ENCODE results near the gene UVRAG. TPM values are rescaled to one million over a fixed set of nuclear protein-coding genes. Genes with fewer than 3 reads are reported as not detected.

The UVRAG gene
- total RNA-seq, 1 donor from 2014 or later = 103 TPM

GRCh38 chr11:76131142-76131541 is 316.1 kb downstream of the UVRAG start:
- TF ChIP-seq CTCF (IDR thresholded peaks at IDR 0.05) = no peak

GRCh38 chr11:76131671-76132631 is 316.9 kb downstream of the UVRAG start:
- Mint-ChIP-seq H3K9me3 (no peaks in the 10 kb centered on the region), H3K4me1 (peaks cover 2% of the 10 kb centered on the region), H3K27ac (peak overlapping the region; percentile 24), H3K27me3 (no peaks in the 10 kb centered on the region), H3K4me3 (no peak overlapping the region), H3K36me3 (ENCODE audit: low read depth) (peaks cover 72% of the 10 kb centered on the region)
- no peak for DNase-seq
- no peak for ATAC-seq (ENCODE audit: low read depth)
- intact Hi-C loops (cut with micrococcal nuclease) = no loop called here
- POLR2A ChIA-PET = no interaction called here
- TF ChIP-seq CTCF (IDR thresholded peaks at IDR 0.05) = no peak
- CTCF ChIA-PET = interaction anchor here (1.1 to 1.2 kb wide), 2 partner anchors 20 kb away, joined by 3 to 4 read pairs; no protein-coding TSS in a partner anchor

More at GRCh38 chr11:76131142-76131541, 316.1 kb downstream of the UVRAG start:
- H3K4me1 Mint-ChIP-seq = peaks cover 2% of the 10 kb centered on the region
- CTCF ChIA-PET = interaction anchor here (1.2 kb wide), 1 partner anchor 21 kb away, joined by 3 read pairs; no protein-coding TSS in a partner anchor
- intact Hi-C loops (cut with micrococcal nuclease) = no loop called here
- H3K36me3 Mint-ChIP-seq (ENCODE audit: low read depth) = peaks cover 78% of the 10 kb centered on the region
- H3K4me3 Mint-ChIP-seq = no peak overlapping the region
- no peaks in the 10 kb centered on the region for H3K27me3 Mint-ChIP-seq
- no peaks in the 10 kb centered on the region for H3K9me3 Mint-ChIP-seq
- POLR2A ChIA-PET = no interaction called here
- DNase-seq (no peak), ATAC-seq (ENCODE audit: low read depth) (no peak)
- H3K27ac Mint-ChIP-seq = no peak overlapping the region

- no peak for TF ChIP-seq CTCF (IDR thresholded peaks at IDR 0.05)
- no peak overlapping the region for H3K27ac Mint-ChIP-seq
- CTCF ChIA-PET = no interaction called here
Observed at GRCh38 chr11:76134239-76134638, 319.2 kb downstream of the UVRAG start.

GRCh38 chr11:76135491-76135890 is 320.5 kb downstream of the UVRAG start:
- no peak for DNase-seq
- Mint-ChIP-seq H3K27me3 (no peaks in the 10 kb centered on the region), H3K4me3 (no peak overlapping the region), H3K4me1 (peaks cover 18% of the 10 kb centered on the region), H3K9me3 (no peaks in the 10 kb centered on the region), H3K36me3 (ENCODE audit: low read depth) (peaks cover 71% of the 10 kb centered on the region), H3K27ac (no peak overlapping the region)
- no peak for TF ChIP-seq CTCF (IDR thresholded peaks at IDR 0.05)
- ChIA-PET POLR2A (no interaction called here), CTCF (interaction anchor here (1.3 kb wide), 1 partner anchor 17 kb away, joined by 5 read pairs; no protein-coding TSS in a partner anchor)
- no peak for ATAC-seq (ENCODE audit: low read depth)
- intact Hi-C loops (cut with micrococcal nuclease) = no loop called here

More at GRCh38 chr11:76134239-76134638, 319.2 kb downstream of the UVRAG start:
- no peak for ATAC-seq (ENCODE audit: low read depth)
- DNase-seq = no peak
- H3K36me3 Mint-ChIP-seq (ENCODE audit: low read depth) = peaks cover 74% of the 10 kb centered on the region
- H3K4me1 Mint-ChIP-seq = peaks cover 13% of the 10 kb centered on the region
- no peaks in the 10 kb centered on the region for H3K9me3 Mint-ChIP-seq
- intact Hi-C loops (cut with micrococcal nuclease) = no loop called here
- no peaks in the 10 kb centered on the region for H3K27me3 Mint-ChIP-seq
- POLR2A ChIA-PET = no interaction called here
- H3K4me3 Mint-ChIP-seq = no peak overlapping the region

GRCh38 chr11:76139314-76139713 is 324.3 kb downstream of the UVRAG start:
- CTCF ChIA-PET = interaction anchor here (2.2 kb wide), 1 partner anchor 13 kb away, joined by 7 read pairs; no protein-coding TSS in a partner anchor
- intact Hi-C loops (cut with micrococcal nuclease) = no loop called here
- no peak overlapping the region for H3K4me3 Mint-ChIP-seq
- no peak for ATAC-seq (ENCODE audit: low read depth)
- H3K27me3 Mint-ChIP-seq = no peaks in the 10 kb centered on the region
- no peaks in the 10 kb centered on the region for H3K9me3 Mint-ChIP-seq
- peaks cover 18% of the 10 kb centered on the region for H3K4me1 Mint-ChIP-seq
- H3K36me3 Mint-ChIP-seq (ENCODE audit: low read depth) = peaks cover 81% of the 10 kb centered on the region
- no peak for TF ChIP-seq CTCF (IDR thresholded peaks at IDR 0.05)
- POLR2A ChIA-PET = interaction anchor here (0.6 kb wide), 2 partner anchors 246 to 470 kb away, joined by 3 to 4 read pairs; partner anchors contain the start of gene MAP6
- DNase-seq = no peak
- peak overlapping the region; percentile 57 for H3K27ac Mint-ChIP-seq
